WTC11 (cell line): ENCODE results near the gene HHIPL1. TPM values are rescaled to one million over a fixed set of nuclear protein-coding genes. Genes with fewer than 3 reads are reported as not detected.

Source experiments
- ATAC-seq: fragments of 200-7000 bp; cut with Tn5 transposase; 2 replicates; pipeline ENCODE4 v1.10.0; 2021; ENCODE audit warnings: mild to moderate bottlenecking, moderate library complexity
- CTCF ChIA-PET: fragments of 300-600 bp; sonication (Branson Sonifier 250); formaldehyde crosslinking; loops from one replicate; lab custom pipeline; 2021; ENCODE audit warnings: antibody characterized with exemption; lab: Charles Lee
- POLR2A ChIA-PET: fragments of 350-600 bp; sonication (Branson Sonifier 250); formaldehyde crosslinking; loops from one replicate; lab custom pipeline; 2021; ENCODE audit warnings: antibody characterized with exemption; lab: Charles Lee
- DNase-seq: peaks from one replicate; pipeline ENCODE4 v3.0.0; 2021; ENCODE audit warnings: low spot score
- H3K27ac Mint-ChIP-seq: 2 replicates; pipeline ENCODE4 v1.8.0; 2021; ENCODE audit warnings: mixed read lengths
- H3K27me3 Mint-ChIP-seq: 2 replicates; pipeline ENCODE4 v1.8.0; 2021; ENCODE audit warnings: low read depth, mild to moderate bottlenecking, moderate library complexity, mixed read lengths
- H3K36me3 Mint-ChIP-seq: 2 replicates; pipeline ENCODE4 v1.8.0; 2021; ENCODE audit warnings: mixed read lengths
- H3K4me1 Mint-ChIP-seq: 2 replicates; pipeline ENCODE4 v1.8.0; 2022; ENCODE audit warnings: mixed read lengths
- H3K4me3 Mint-ChIP-seq: 2 replicates; pipeline ENCODE4 v1.8.0; 2021; ENCODE audit warnings: mild to moderate bottlenecking, moderate library complexity, mixed read lengths
- H3K9me3 Mint-ChIP-seq: 2 replicates; pipeline ENCODE4 v1.8.0; 2021; ENCODE audit warnings: mixed read lengths
- ATF2 ChIP-seq: sonication (generic); formaldehyde crosslinking; IDR thresholded peaks from 2 replicates; pipeline ENCODE4 v1.8.1; 2022; ENCODE audit warnings: low read depth, missing genetic modification reagents, borderline replicate concordance
- EMX1 ChIP-seq: fragments of 250-450 bp; sonication (Bioruptor Pico); IDR thresholded peaks from 2 replicates; pipeline ENCODE4 v1.8.0; 2021; ENCODE audit warnings: mild to moderate bottlenecking
- FOXP4 ChIP-seq: sonication (generic); formaldehyde crosslinking; IDR thresholded peaks from 2 replicates; pipeline ENCODE4 v1.8.0; 2022; ENCODE audit warnings: mild to moderate bottlenecking, missing genetic modification reagents
- GRHL2 ChIP-seq: fragments of 250-450 bp; sonication (Bioruptor Pico); IDR thresholded peaks from 2 replicates; pipeline ENCODE4 v1.8.0; 2022; ENCODE audit warnings: mild to moderate bottlenecking, moderate library complexity; ENCODE audit not compliant: insufficient replicate concordance, severe bottlenecking
- GTF2I ChIP-seq: fragments of 250-450 bp; sonication (Bioruptor Pico); conservative IDR thresholded peaks from 2 replicates; pipeline ENCODE4 v1.4.0; 2021; ENCODE audit warnings: mild to moderate bottlenecking
- IRF1 ChIP-seq: sonication (generic); formaldehyde crosslinking; IDR thresholded peaks from 2 replicates; pipeline ENCODE4 v1.8.0; 2023; ENCODE audit warnings: missing genetic modification reagents
- JAZF1 ChIP-seq: fragments of 250-450 bp; sonication (Bioruptor Pico); IDR thresholded peaks from 2 replicates; pipeline ENCODE4 v1.9.0; 2021; ENCODE audit warnings: moderate library complexity, mild to moderate bottlenecking, inconsistent platforms
- KAT7 ChIP-seq: sonication (generic); formaldehyde crosslinking; IDR thresholded peaks from 2 replicates; pipeline ENCODE4 v1.8.1; 2023; ENCODE audit warnings: missing genetic modification reagents, mild to moderate bottlenecking, borderline replicate concordance
- MXD4 ChIP-seq: fragments of 250-450 bp; sonication (Bioruptor Pico); IDR thresholded peaks from 2 replicates; pipeline ENCODE4 v1.8.0; 2021; ENCODE audit warnings: mild to moderate bottlenecking, moderate library complexity, borderline replicate concordance
- NR2C2 ChIP-seq: sonication (generic); formaldehyde crosslinking; IDR thresholded peaks from 2 replicates; pipeline ENCODE4 v1.8.0; 2022; ENCODE audit warnings: mild to moderate bottlenecking, missing genetic modification reagents
- PREB ChIP-seq: sonication (generic); formaldehyde crosslinking; IDR thresholded peaks from 2 replicates; pipeline ENCODE4 v1.8.1; 2022; ENCODE audit warnings: mild to moderate bottlenecking, missing genetic modification reagents, moderate library complexity, borderline replicate concordance
- RORB ChIP-seq: fragments of 250-450 bp; sonication (Bioruptor Pico); IDR thresholded peaks from 2 replicates; pipeline ENCODE4 v1.9.0; 2021; ENCODE audit warnings: mild to moderate bottlenecking
- SMAD4 ChIP-seq: sonication (generic); formaldehyde crosslinking; IDR thresholded peaks from 2 replicates; pipeline ENCODE4 v1.8.0; 2022; ENCODE audit warnings: mild to moderate bottlenecking, missing genetic modification reagents
- TEAD1 ChIP-seq: sonication (generic); formaldehyde crosslinking; IDR thresholded peaks from 2 replicates; pipeline ENCODE4 v1.8.0; 2022; ENCODE audit warnings: mild to moderate bottlenecking, missing genetic modification reagents
- TEAD4 ChIP-seq: sonication (generic); formaldehyde crosslinking; IDR thresholded peaks from 2 replicates; pipeline ENCODE4 v1.8.0; 2022; ENCODE audit warnings: mild to moderate bottlenecking, missing genetic modification reagents
- TP53 ChIP-seq: sonication (generic); formaldehyde crosslinking; IDR thresholded peaks from 2 replicates; pipeline ENCODE4 v1.8.1; 2023; ENCODE audit warnings: mild to moderate bottlenecking, missing genetic modification reagents
- ZNF416 ChIP-seq: fragments of 250-450 bp; sonication (Bioruptor Pico); IDR thresholded peaks from 2 replicates; pipeline ENCODE4 v1.9.0; 2021; ENCODE audit warnings: mild to moderate bottlenecking, inconsistent platforms
- ZNF423 ChIP-seq: fragments of 250-450 bp; sonication (Bioruptor Pico); IDR thresholded peaks from 2 replicates; pipeline ENCODE4 v2.1.2; 2022; ENCODE audit warnings: mild to moderate bottlenecking, moderate library complexity
- ZNF425 ChIP-seq: fragments of 250-450 bp; sonication (Bioruptor Pico); conservative IDR thresholded peaks from 2 replicates; pipeline ENCODE4 v1.9.0; 2021; ENCODE audit warnings: mild to moderate bottlenecking
- total RNA-seq: library from RNA; stranded (reverse); gene quantifications from 3 replicates; pipeline ENCODE4 v1.2.3, GENCODE V29; 2021
- TF ChIP-seq, protein P1 (sequence below): sonication (generic); formaldehyde crosslinking; IDR thresholded peaks from 2 replicates; pipeline ENCODE4 v1.8.0; 2022; ENCODE audit warnings: mild to moderate bottlenecking, missing genetic modification reagents
- TF ChIP-seq, protein P2 (sequence below): fragments of 250-450 bp; sonication (Bioruptor Pico); IDR thresholded peaks from 2 replicates; pipeline ENCODE4 v1.9.0; 2021; ENCODE audit warnings: moderate library complexity, mild to moderate bottlenecking, inconsistent platforms, borderline replicate concordance
- TF ChIP-seq, protein P3 (sequence below): sonication (generic); formaldehyde crosslinking; IDR thresholded peaks from 2 replicates; pipeline ENCODE4 v1.8.1; 2023; ENCODE audit warnings: mild to moderate bottlenecking, missing genetic modification reagents, borderline replicate concordance

HHIPL1 gene
- total RNA-seq, 1 experiment from 2014 or later, result 1.5 TPM

DNA sequence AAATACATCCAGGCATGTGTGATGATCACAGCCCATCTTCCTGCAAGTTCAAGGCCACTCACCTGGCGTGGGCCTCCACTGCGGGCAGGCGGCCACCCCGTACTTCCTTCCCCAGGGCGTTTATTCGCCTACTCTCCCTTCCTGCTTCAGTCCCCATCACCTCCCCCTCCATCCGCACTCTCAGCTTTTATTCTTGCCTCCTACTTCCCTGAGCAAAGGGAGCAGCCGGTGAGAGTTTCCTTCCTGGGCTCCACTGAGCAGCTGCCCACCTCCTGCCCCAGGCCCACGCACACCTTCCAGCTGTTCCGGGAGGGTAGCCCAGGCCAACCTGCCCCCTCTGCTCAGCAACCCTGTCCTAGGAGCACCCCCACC lies 43.3 kb downstream of the HHIPL1 start:
- no peak overlapping the region for H3K4me3 Mint-ChIP-seq
- no peak for DNase-seq
- no peaks in the 10 kb centered on the region for H3K36me3 Mint-ChIP-seq
- H3K9me3 Mint-ChIP-seq, result no peaks in the 10 kb centered on the region
- TF ChIP-seq IRF1 (no peak), TP53 (CRISPR knock-in tag) (no peak), KAT7 (no peak), ZNF425 (no peak), RORB (no peak), GRHL2 (CRISPR knock-in tag) (no peak), GTF2I (CRISPR knock-in tag) (no peak), ZNF423 (CRISPR knock-in tag) (no peak), PREB (no peak), JAZF1 (no peak), ATF2 (CRISPR knock-in tag) (no peak), TEAD4 (CRISPR knock-in tag) (no peak), ZNF416 (CRISPR knock-in tag) (no peak), SMAD4 (CRISPR knock-in tag) (no peak), FOXP4 (CRISPR knock-in tag) (no peak)
- TF ChIP-seq, protein P1, sequence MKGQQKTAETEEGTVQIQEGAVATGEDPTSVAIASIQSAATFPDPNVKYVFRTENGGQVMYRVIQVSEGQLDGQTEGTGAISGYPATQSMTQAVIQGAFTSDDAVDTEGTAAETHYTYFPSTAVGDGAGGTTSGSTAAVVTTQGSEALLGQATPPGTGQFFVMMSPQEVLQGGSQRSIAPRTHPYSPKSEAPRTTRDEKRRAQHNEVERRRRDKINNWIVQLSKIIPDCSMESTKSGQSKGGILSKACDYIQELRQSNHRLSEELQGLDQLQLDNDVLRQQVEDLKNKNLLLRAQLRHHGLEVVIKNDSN (CRISPR knock-in tag), result no peak
- TF ChIP-seq, protein P2, sequence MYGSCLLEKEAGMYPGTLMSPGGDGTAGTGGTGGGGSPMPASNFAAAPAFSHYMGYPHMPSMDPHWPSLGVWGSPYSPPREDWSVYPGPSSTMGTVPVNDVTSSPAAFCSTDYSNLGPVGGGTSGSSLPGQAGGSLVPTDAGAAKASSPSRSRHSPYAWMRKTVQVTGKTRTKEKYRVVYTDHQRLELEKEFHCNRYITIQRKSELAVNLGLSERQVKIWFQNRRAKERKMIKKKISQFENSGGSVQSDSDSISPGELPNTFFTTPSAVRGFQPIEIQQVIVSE, result no peak
- H3K27me3 Mint-ChIP-seq, result peaks cover 7% of the 10 kb centered on the region
- ATAC-seq, result no peak
- ChIA-PET CTCF (interaction anchor here (0.6 to 2.2 kb wide), 26 partner anchors 9 to 467 kb away, joined by 3 to 17 read pairs (median 4); partner anchors contain the start of genes CCNK and SETD3), POLR2A (no interaction called here)
- peaks cover 25% of the 10 kb centered on the region for H3K4me1 Mint-ChIP-seq
- H3K27ac Mint-ChIP-seq, result no peak overlapping the region

GRCh38 chr14:99688629-99689028 lies 43.7 kb downstream of the HHIPL1 start:
- H3K27me3 Mint-ChIP-seq, result peaks cover 7% of the 10 kb centered on the region
- POLR2A ChIA-PET, result no interaction called here
- H3K36me3 Mint-ChIP-seq, result no peaks in the 10 kb centered on the region
- no peak overlapping the region for H3K4me3 Mint-ChIP-seq
- peaks cover 25% of the 10 kb centered on the region for H3K4me1 Mint-ChIP-seq
- CTCF ChIA-PET, result interaction anchor here (0.6 to 2.2 kb wide), 24 partner anchors 9 to 466 kb away, joined by 3 to 17 read pairs (median 4); partner anchors contain the start of genes CCNK and SETD3
- no peak overlapping the region; the same call in 1 of the 2 replicates for H3K27ac Mint-ChIP-seq
- no peak for DNase-seq
- no peak for ATAC-seq
- H3K9me3 Mint-ChIP-seq, result no peaks in the 10 kb centered on the region
- TF ChIP-seq NR2C2 (CRISPR knock-in tag) (no peak), RORB (no peak), EMX1 (CRISPR knock-in tag) (no peak), GTF2I (CRISPR knock-in tag) (no peak), MXD4 (CRISPR knock-in tag) (no peak), TEAD1 (CRISPR knock-in tag) (no peak), TEAD4 (CRISPR knock-in tag) (no peak)
- TF ChIP-seq, protein P3, sequence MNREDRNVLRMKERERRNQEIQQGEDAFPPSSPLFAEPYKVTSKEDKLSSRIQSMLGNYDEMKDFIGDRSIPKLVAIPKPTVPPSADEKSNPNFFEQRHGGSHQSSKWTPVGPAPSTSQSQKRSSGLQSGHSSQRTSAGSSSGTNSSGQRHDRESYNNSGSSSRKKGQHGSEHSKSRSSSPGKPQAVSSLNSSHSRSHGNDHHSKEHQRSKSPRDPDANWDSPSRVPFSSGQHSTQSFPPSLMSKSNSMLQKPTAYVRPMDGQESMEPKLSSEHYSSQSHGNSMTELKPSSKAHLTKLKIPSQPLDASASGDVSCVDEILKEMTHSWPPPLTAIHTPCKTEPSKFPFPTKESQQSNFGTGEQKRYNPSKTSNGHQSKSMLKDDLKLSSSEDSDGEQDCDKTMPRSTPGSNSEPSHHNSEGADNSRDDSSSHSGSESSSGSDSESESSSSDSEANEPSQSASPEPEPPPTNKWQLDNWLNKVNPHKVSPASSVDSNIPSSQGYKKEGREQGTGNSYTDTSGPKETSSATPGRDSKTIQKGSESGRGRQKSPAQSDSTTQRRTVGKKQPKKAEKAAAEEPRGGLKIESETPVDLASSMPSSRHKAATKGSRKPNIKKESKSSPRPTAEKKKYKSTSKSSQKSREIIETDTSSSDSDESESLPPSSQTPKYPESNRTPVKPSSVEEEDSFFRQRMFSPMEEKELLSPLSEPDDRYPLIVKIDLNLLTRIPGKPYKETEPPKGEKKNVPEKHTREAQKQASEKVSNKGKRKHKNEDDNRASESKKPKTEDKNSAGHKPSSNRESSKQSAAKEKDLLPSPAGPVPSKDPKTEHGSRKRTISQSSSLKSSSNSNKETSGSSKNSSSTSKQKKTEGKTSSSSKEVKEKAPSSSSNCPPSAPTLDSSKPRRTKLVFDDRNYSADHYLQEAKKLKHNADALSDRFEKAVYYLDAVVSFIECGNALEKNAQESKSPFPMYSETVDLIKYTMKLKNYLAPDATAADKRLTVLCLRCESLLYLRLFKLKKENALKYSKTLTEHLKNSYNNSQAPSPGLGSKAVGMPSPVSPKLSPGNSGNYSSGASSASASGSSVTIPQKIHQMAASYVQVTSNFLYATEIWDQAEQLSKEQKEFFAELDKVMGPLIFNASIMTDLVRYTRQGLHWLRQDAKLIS, result no peak
